Effector CD4-positive, alpha-beta T cell (primary cell): ENCODE data around the gene PTPRE.

ENCODE experiments used
- DNase-seq: peaks from one replicate; pipeline ENCODE4 v3.0.0-alpha.2; 2020

The PTPRE gene

GRCh38 chr10:127908106-127908958 lies 1.4 kb downstream of the PTPRE start:
- DNase-seq = no peak

- no peak for DNase-seq
Observed at GRCh38 chr10:127908959-127909267, 2.0 kb downstream of the PTPRE start.

GRCh38 chr10:127909716-127910463 lies 3.0 kb downstream of the PTPRE start:
- no peak for DNase-seq

- DNase-seq = no peak
Observed at GRCh38 chr10:127910464-127910770, 3.5 kb downstream of the PTPRE start.

- no peak for DNase-seq
Observed at GRCh38 chr10:127911218-127911866, 4.4 kb downstream of the PTPRE start.

- DNase-seq = no peak
Observed at GRCh38 chr10:127911867-127912257, 5.0 kb downstream of the PTPRE start.

- DNase-seq = no peak
Observed at GRCh38 chr10:127912607-127913367, 5.9 kb downstream of the PTPRE start.

- DNase-seq = no peak
Observed at GRCh38 chr10:127913368-127913759, 6.5 kb downstream of the PTPRE start.

- no peak for DNase-seq
Observed at GRCh38 chr10:127915324-127915723, 8.4 kb downstream of the PTPRE start.

- no peak for DNase-seq
Observed at GRCh38 chr10:127916826-127917225, 9.9 kb downstream of the PTPRE start.

GRCh38 chr10:127918572-127918971 lies 11.7 kb downstream of the PTPRE start:
- DNase-seq = no peak

GRCh38 chr10:127919418-127920271 lies 12.7 kb downstream of the PTPRE start:
- no peak for DNase-seq

- no peak for DNase-seq
Observed at GRCh38 chr10:127920306-127921074, 13.6 kb downstream of the PTPRE start.

- no peak for DNase-seq
Observed at GRCh38 chr10:127921075-127921752, 14.3 kb downstream of the PTPRE start.

GRCh38 chr10:127921753-127922145 lies 14.8 kb downstream of the PTPRE start:
- no peak for DNase-seq

GRCh38 chr10:127922206-127922605 lies 15.3 kb downstream of the PTPRE start:
- no peak for DNase-seq

- no peak for DNase-seq
Observed at GRCh38 chr10:127922675-127923366, 15.9 kb downstream of the PTPRE start.

GRCh38 chr10:127923646-127924045 lies 16.7 kb downstream of the PTPRE start:
- DNase-seq = no peak

GRCh38 chr10:127925471-127926207 lies 18.7 kb downstream of the PTPRE start:
- DNase-seq = no peak
